Body of pancreas (tissue), 4 donors: ENCODE measurements around the gene CAPN3. TPM values are rescaled to one million over a fixed set of nuclear protein-coding genes. Genes with fewer than 3 reads are reported as not detected.
"Not testable (repeated sequence)": the region's sequence is repeated elsewhere in the genome, so short reads cannot be mapped to it uniquely, and the experiment has no call there.

Source experiments
- ATAC-seq: fragments of 150-250 bp; one replicate; pipeline ENCODE4 v1.9.1; 2016
- DNase-seq, 4 donors: peaks; one replicate each; pipeline ENCODE4 v3.0.0-alpha.2; 2019
- H3K27ac ChIP-seq, 4 donors: fragments of 200-600 bp; sonication (generic); 1 replicate in 3 of 4; 2 replicates in 1 of 4; pipeline versions ENCODE4 v1.5.1 to v1.6.1; 2016 to 2019; ENCODE audit warnings: mild to moderate bottlenecking in 1 of 4, mixed read lengths in 1 of 4, moderate library complexity in 1 of 4
- H3K27me3 ChIP-seq, 2 donors: fragments of 200-600 bp; sonication (generic); one replicate each; pipeline ENCODE4 v1.6.0; 2016; ENCODE audit warnings: mild to moderate bottlenecking in 1 of 2
- H3K36me3 ChIP-seq, 2 donors: fragments of 200-600 bp; sonication (generic); replicated peaks in 1 of 2; 2 replicates each; pipeline ENCODE4 v1.5.1; 2016; ENCODE audit warnings: low read depth in 2 of 2; ENCODE audit not compliant: insufficient read depth in 1 of 2
- H3K4me1 ChIP-seq: fragments of 200-600 bp; sonication (generic); one replicate; pipeline ENCODE4 v1.6.0; 2016
- H3K4me3 ChIP-seq, 2 donors: fragments of 200-600 bp; sonication (generic); 1 replicate in 1 of 2; 2 replicates in 1 of 2; pipeline ENCODE4 v1.5.1; 2016 to 2019
- H3K9me3 ChIP-seq, 3 donors: fragments of 200-600 bp; sonication (generic); 1 replicate in 2 of 3; 2 replicates in 1 of 3; pipeline ENCODE4 v1.5.1; 2016
- CTCF ChIP-seq, 7 experiments: fragments of 450-650 bp in 4 of 7; fragments of 200-600 bp in 3 of 7; sonication (generic) in 3 of 7; IDR thresholded peaks; one replicate each; pipeline ENCODE4 v1.5.1; 2016 to 2019; ENCODE audit warnings: antibody characterized with exemption in 7 of 7
- POLR2A ChIP-seq, 3 donors: fragments of 450-650 bp; IDR thresholded peaks; one replicate each; pipeline ENCODE4 v1.6.1; 2016; ENCODE audit warnings: antibody characterized with exemption in 3 of 3, mild to moderate bottlenecking in 2 of 3
- WGBS, 2 donors: methylation state at CpG; one replicate each; pipeline ENCODE4 v1.1.5; 2017; 5-methylcytosine and 5-hydroxymethylcytosine counted together
- intact Hi-C: fragments of 100-400 bp; cut with DNase I; formaldehyde crosslinking; loops from one replicate; pipeline ENCODE4 v1.15.1; 2023
- total RNA-seq, 2 donors: library from RNA; depleted of rRNA; stranded (reverse); fragments of >200 nt; gene quantifications; one replicate each; pipeline ENCODE4 v1.1.0, GENCODE V29; 2016

The CAPN3 gene
- total RNA-seq = 1 to 10 TPM; 6.3 to 9.6 TPM

- Histone ChIP-seq H3K9me3 (no peaks in the 10 kb centered on the region), H3K36me3 (peaks cover 0 to 1% of the 10 kb centered on the region in 2 donors), H3K27me3 (no peaks in the 10 kb centered on the region), H3K4me1 (no peaks in the 10 kb centered on the region), H3K27ac (no peak within 1 kb of the TSS), H3K4me3 (no peak within 1 kb of the TSS)
- DNase-seq (no peak), ATAC-seq (no peak)
- 61 to 66% methylated on average over 1 of the region's 1 CpG for WGBS, 2 donors
- no peak for TF ChIP-seq CTCF (IDR thresholded peaks at IDR 0.05)
- intact Hi-C loops = no loop called here
Measured at GRCh38 chr15:42359249-42359648, at the start of gene CAPN3. CAPN3 (plus strand) TSS chr15:42359501; CDS start chr15:42359806, 305 bp downstream.

GRCh38 chr15:42313463-42313862 lies 45.8 kb upstream of the CAPN3 start:
- intact Hi-C loops = no loop called here
- H3K4me3 ChIP-seq = no peak overlapping the region
- no peaks in the 10 kb centered on the region for H3K9me3 ChIP-seq
- H3K27ac ChIP-seq = no peak overlapping the region
- TF ChIP-seq POLR2A (IDR thresholded peaks at IDR 0.05) (no peak), CTCF (IDR thresholded peaks at IDR 0.05) (no peak)
- no peaks in the 10 kb centered on the region for H3K4me1 ChIP-seq
- no peaks in the 10 kb centered on the region for H3K36me3 ChIP-seq
- 37 to 54% methylated on average over 3 of the region's 3 CpGs for WGBS, 2 donors
- no peak for DNase-seq
- H3K27me3 ChIP-seq = no peaks in the 10 kb centered on the region
- no peak for ATAC-seq

- Histone ChIP-seq H3K27ac (no peak overlapping the region), H3K9me3 (no peaks in the 10 kb centered on the region), H3K4me1 (no peaks in the 10 kb centered on the region), H3K36me3 (no peaks in the 10 kb centered on the region), H3K4me3 (no peak overlapping the region), H3K27me3 (no peaks in the 10 kb centered on the region)
- TF ChIP-seq CTCF (IDR thresholded peaks at IDR 0.05) (no peak), POLR2A (IDR thresholded peaks at IDR 0.05) (no peak)
- DNase-seq (no peak), ATAC-seq (no peak)
- intact Hi-C loops = no loop called here
- WGBS, 2 donors = 87 to 89% methylated on average over 1 of the region's 1 CpG
Measured at GRCh38 chr15:42314818-42315217, 44.5 kb upstream of the CAPN3 start.

DNA sequence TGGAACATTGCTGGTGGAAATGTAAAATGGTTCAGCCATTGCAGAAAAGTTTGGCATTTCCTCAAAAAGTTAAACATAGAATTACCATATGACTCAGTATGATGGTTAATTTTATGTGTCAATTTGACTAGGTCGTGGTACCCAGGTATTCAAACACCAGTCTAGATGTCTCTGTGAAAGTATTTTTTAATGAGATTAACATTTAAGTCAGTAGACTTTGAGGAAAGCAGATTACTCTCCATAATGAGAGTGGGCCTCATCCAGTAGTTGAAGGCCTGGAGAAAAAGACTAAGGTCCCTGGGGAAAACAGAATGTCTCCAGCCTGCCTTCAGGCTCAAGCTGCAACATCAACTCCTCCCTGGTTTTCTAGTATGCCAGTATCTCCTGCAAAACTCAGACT lies 43.8 kb upstream of the CAPN3 start:
- intact Hi-C loops = no loop called here
- Histone ChIP-seq H3K36me3 (no peaks in the 10 kb centered on the region), H3K4me3 (no peak overlapping the region), H3K27ac (no peak overlapping the region), H3K27me3 (no peaks in the 10 kb centered on the region), H3K9me3 (no peaks in the 10 kb centered on the region), H3K4me1 (no peaks in the 10 kb centered on the region)
- DNase-seq (no peak), ATAC-seq (no peak)
- 63 to 83% methylated on average over 1 of the region's 1 CpG for WGBS, 2 donors
- TF ChIP-seq POLR2A (IDR thresholded peaks at IDR 0.05) (no peak), CTCF (IDR thresholded peaks at IDR 0.05) (no peak)

DNA sequence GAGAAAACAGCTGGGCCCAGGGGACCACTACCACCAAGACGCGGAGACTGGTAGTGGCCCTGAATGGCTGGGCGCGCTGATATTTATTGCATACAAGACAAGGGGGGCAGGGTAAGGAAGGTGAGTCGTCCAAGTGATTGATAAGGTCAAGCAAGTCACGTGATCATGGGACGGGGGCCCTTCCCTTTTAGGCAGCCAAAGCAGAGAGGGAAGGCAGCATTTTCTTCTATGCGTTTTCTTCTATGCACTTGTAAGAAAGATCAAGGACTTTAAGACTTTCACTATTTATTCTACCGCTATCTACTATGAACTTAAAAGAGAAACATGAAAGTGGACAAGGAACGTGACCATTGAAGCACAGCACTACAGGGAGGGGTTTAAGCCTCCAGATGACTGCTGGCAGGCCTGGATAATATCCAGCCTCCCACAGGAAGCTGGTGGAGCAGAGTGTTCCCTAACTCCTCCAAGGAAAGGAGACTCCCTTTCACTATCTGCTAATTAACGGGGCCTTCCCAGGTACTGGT lies 43.0 kb upstream of the CAPN3 start:
- ATAC-seq, H3K9me3 ChIP-seq, H3K36me3 ChIP-seq, H3K27ac ChIP-seq, DNase-seq, H3K27me3 ChIP-seq, H3K4me3 ChIP-seq, H3K4me1 ChIP-seq, intact Hi-C loops: not testable (repeated sequence)
- WGBS, 2 donors = 69 to 71% methylated on average over 11 of the region's 11 CpGs
